Measurements from ENCODE around the gene AFG1L.

- TF ChIP-seq EZH2 (IDR thresholded peaks at IDR 0.05; ENCODE audit: insufficient read depth, poor library complexity, severe bottlenecking) (no peak), EZH2phosphoT487 (IDR thresholded peaks at IDR 0.05; ENCODE audit: insufficient read depth, low read depth) (no peak)
Observed at GRCh38 chr6:108253241-108253640, 41.6 kb upstream of the AFG1L start.
